GM18505 (cell line): ENCODE data around the gene ARRDC1.
"Not testable (repeated sequence)": the region's sequence is repeated elsewhere in the genome, so short reads cannot be mapped to it uniquely, and the experiment has no call there.

Source experiments
- ATAC-seq: cut with Tn5 transposase; IDR thresholded peaks from one replicate; pipeline ENCODE4 v1.9.1; 2021; ENCODE audit not compliant: unreplicated experiment
- POLR2A ChIP-seq: IDR thresholded peaks from 4 replicates; pipeline ENCODE4 v1.6.1; 2011; ENCODE audit warnings: borderline replicate concordance; ENCODE audit not compliant: insufficient read depth, insufficient read length; ENCODE audit errors: extremely low read depth

Gene ARRDC1

GRCh38 chr9:137613738-137614523 lies 8.4 kb downstream of the ARRDC1 start:
- no peak for TF ChIP-seq POLR2A
- ATAC-seq = no peak

GRCh38 chr9:137614631-137615386 lies 9.3 kb downstream of the ARRDC1 start:
- TF ChIP-seq POLR2A = no peak
- ATAC-seq = no peak

- no peak for TF ChIP-seq POLR2A
- no peak for ATAC-seq
Measured at GRCh38 chr9:137615387-137615871, 9.9 kb downstream of the ARRDC1 start.

DNA sequence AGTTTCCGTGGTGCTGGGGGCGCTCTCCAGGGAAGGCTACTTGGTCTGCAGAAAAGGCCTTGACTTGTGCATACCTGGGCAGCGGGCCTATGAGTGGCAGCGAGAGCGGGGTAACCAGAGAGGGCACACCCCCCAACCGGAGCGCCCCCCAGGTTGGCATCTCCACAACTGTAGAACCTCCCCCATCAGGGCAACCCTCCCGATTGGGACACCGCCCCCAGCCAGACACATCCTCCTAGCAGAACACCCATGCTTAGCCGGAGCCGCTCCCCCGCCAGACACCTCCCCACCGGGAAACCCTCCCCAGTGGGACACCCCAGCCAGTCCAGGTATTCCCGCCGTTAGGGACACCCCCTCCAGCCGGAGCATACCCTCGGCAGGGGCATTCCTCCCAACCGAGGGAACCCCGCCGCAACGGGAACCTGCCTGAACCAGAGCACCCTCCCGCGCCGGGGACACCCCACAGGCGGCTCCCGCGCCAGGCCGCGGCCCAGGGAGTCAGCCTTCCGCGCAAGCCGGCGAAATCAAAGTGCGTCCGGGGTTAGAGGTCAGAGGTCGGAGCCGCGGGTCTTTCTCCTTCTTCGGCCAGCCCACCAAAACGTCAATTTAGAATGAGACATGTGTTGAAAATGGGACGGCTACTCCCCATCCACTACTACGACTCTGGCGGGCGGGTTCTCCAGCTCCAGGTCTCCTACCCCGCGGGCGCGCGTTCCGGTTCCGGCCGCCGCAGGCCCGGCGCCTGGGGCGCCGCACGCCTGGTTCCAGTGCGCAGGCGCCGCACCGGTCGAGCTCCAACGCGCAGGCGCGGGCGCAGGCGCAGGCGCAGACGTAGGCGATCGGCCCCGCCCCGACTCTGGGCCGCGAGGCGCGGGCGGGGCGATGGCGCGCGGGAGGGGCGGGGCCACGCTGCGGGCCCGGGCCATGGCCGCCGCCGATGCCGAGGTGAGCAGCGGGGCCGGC lies 12.9 kb downstream of the ARRDC1 start, which contains the start of gene EHMT1:
TSS of gene EHMT1 (plus strand) at position 901 of the 963 bp plus-strand sequence. CDS start at position 925, 24 bp downstream.
- peak; percentile 73 for ATAC-seq
- peak; percentile 83 for TF ChIP-seq POLR2A

DNA sequence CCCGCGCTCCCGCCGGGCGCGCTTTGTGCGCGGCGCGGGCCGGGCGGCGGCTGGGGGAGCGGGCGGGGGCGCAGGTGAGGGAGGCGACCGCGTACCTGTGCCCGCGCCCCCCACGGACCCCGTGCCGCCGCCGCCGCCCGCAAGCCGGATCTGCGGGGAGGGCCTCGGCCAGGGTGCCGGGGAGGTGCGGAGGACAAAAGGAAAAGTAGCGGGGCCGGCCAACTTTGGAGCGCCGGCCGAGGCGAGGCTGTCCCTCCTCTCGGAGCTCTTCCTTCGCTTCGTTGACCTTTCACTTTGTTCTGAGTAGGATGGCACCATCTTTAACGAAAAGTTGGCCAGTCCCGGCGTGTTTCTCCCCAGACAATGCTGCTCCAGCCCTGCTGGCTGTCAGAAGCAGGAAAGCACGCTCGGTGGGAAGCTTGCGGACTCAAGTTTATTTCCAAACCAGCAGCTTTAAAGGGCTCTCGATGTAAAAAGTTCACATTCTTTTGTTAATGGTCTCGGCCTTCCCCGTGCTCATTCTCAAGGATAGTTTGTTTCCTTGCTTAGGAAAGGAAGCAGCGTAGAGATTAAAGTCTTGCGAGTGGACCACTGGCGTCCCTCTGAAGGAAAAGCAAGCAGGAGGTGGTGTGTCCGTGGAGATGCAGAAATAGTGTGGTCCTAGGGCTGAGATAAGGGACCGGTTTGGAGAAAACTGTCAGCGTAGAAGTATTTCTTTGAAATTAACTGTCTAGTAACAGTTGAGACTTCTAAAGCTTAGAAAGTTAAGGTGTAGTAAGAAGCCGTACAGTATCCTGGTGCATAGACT lies 14.0 kb downstream of the ARRDC1 start:
- peak; percentile 26 for ATAC-seq
- no peak for TF ChIP-seq POLR2A

- no peak for ATAC-seq
- no peak for TF ChIP-seq POLR2A
Measured at GRCh38 chr9:137620048-137620405, 14.5 kb downstream of the ARRDC1 start.

DNA sequence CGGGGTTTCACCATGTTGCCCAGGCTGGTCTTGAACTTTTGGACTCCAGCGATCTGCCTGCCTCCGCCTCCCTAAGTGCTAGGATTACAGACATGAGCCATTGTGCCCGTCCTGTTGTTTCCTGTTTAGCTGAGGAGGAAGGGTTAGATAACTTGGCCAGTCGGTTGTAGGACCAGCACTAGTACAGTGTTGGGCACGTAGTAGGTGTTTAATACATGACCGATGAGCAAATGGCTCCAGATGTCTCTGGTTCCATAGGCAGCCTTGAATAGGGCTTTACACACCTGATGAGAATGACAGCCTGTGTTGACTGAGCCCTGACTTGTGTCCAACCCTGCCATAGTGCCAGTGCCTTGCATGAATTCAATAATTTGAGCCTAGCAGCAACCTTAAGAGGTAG lies 15.1 kb downstream of the ARRDC1 start:
- no peak for ATAC-seq
- TF ChIP-seq POLR2A = no peak

DNA sequence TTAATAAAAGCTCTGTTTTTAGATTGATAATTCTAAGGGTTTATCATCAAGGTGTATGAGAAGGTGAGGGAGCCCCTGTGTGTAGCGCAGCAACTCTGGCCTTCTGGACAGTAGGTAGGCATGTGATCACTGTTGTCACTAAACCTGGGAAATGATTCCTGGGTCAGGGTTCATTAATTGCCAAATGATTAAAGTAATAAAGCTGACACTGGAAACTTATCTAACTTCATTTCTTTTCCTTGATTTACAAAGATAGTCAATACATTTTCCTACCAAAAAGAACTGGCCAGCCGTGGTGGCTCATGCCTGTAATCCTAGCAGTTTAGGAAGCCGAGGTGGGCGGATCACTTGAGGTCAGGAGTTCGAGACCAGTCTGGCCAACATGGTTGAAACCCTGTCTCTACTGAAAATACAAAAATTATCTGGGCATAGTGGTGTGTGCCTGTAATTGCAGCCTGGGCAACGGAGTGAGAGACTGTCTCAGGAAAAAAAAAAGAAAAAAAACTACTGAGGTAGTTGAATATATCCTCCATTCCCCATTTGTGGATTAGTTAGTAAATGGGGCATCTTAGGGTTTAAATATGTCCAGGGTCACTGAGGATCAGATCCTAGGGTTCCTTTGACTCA lies 15.8 kb downstream of the ARRDC1 start:
- no peak for ATAC-seq
- no peak for TF ChIP-seq POLR2A

- ATAC-seq = not testable (repeated sequence)
Measured at GRCh38 chr9:137622211-137622610, 16.7 kb downstream of the ARRDC1 start.

DNA sequence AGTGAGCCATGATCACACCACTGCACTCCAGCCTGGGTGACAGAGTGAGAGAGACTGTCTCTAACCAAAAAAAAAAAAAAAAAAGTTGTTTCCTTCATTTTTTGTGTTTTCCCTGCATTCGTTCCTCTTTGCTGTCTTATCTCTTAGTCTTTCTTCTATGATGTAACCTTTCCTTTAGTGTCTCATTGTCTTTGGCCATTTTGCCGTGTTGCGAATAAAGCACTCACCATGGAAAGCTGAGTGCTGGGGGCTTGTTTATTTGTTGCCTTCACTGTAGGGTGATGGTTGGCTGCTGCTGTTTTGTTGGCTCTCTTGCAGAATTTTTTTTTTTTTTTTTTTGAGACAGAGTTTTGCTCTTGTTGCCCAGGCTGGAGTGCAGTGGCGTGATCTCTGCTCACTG lies 21.0 kb downstream of the ARRDC1 start:
- ATAC-seq = no peak
- no peak for TF ChIP-seq POLR2A

DNA sequence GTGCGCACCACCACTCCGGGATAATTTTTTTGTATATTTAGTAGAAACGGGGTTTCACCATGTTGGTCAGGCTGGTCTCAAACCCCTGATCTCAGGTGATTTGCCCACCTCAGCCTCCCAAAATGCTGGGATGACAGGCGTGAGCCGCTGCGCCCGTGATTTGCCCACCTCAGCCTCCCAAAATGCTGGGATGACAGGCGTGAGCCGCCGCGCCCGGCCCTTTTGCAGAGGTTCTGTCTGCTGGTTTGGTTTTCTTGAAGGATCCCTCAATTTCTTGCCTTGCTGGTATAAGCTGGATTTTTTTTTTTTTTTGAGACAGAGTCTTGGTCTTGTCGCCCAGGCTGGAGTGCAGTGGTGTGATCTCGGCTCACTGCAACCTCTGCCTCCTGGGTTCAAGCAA lies 21.9 kb downstream of the ARRDC1 start:
- ATAC-seq = not testable (repeated sequence)

GRCh38 chr9:137630126-137630525 lies 24.6 kb downstream of the ARRDC1 start:
- ATAC-seq = no peak
- no peak for TF ChIP-seq POLR2A
